Stimulated activated CD8-positive, alpha-beta memory T cell treated with anti-CD3 and anti-CD28 coated beads, Interleukin-4, amount 100 ng/mL, for 24 hours (primary cell): ENCODE data around the gene TYROBP.
"Not testable (repeated sequence)": the region's sequence is repeated elsewhere in the genome, so short reads cannot be mapped to it uniquely, and the experiment has no call there.

Source experiments
- DNase-seq: peaks from one replicate; pipeline ENCODE4 v3.0.0-alpha.2; 2020; ENCODE audit warnings: low read depth

Gene TYROBP

DNA sequence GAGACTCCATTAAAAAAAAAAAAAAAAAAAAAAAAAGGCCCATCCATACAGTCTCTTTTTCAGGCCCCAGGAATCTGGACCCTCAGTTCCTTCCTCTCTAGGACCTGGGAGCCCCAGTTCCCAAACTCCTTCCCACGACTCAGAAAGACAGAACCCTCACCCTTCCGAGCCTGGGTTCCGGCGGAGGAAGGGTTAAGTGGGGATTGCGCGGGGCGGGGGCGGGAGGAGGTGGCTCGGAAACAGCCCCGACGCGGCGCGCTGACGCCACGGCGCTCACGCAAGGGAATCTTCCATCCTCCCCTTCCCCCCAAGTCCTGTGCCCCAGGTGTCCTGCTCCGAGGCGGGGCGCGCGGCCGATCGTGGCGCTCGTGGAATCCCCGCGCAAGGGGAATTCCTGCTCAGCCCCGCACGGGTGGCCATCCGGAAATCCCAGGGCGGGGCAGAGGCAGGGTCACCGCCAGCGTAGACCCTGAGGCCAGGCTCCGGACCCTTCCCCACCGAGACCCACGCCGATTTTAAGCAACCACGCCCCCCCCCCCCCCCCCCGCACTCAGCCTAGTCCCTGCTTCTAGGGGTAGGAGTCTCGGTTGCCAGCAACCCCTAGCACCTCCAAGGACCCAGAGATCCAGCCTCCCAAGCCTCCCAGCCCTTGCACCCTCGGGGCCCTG is 8.4 kb downstream of the TYROBP start:
- peak; percentile 84 for DNase-seq

DNA sequence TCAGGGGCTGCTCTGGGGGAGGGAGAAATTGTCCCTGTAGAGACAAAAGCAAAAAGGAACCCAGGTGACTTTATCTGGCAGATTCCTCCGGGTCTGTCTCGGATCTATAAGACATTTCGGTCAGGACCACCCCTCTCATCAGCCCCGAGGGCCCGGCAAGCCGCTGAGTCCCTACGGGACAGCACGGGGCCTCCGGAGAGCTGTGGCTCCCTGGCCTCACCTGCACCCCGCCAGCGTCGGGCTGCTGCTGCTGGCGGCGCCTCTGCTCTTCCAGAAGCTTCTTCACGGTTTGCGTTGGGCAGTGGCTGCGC is 9.6 kb downstream of the TYROBP start:
- no peak for DNase-seq

DNA sequence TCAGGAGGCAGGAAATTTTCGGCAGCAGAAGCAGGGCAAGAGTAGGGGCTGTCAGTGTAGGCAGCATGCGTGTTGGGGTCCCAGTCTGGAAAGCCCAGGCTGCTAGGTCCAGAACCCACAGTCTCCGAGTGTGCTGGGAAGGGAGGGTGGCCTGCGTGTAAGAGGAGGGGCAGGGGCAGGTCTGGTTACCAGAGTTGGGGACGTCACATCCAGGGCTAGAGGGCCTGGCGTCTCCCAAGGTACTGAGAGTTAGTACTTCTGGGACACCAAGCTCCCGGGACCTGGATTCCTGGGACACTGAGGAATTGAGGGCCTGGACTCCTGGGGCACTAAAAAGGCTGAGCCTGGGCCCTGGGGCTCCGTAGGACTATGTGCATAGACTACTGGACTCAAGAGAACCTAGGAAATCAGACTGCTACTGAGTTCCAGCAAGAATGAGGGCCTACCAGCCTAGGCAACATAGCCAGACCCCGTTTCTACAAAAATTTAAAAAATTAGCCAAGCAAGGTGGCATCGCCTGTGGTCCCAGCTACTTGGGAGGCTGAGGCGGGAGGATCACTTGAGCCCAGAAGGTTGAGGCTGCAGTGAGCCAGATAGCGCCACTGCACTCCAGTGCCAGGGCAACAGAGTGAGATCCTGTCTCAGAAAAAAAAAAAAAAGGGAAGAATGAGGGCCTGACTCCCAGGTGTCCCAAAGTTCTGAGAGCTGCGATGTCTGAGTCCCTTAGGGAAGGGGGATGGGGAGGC is 10.2 kb downstream of the TYROBP start:
- DNase-seq = no peak

DNA sequence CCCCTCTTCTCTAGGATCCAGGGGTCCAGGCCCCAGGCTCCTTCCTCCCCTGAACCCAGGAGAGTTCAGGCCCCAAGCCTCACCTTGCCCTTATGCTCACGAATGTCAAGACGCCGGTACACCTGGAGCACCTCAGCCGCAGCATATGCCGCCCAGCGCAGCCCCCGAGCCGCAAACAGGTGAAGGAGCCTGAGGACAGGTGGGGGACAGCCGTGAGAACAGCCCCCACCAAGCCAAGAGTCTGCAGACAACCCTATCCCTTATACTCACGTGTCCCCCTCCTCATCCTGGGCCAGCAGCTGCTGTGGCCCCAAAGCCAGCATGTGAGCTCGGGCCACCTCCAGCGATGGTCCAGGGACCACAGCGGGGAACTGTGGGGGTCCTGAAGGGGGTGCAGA is 11.5 kb downstream of the TYROBP start:
- DNase-seq = no peak

DNA sequence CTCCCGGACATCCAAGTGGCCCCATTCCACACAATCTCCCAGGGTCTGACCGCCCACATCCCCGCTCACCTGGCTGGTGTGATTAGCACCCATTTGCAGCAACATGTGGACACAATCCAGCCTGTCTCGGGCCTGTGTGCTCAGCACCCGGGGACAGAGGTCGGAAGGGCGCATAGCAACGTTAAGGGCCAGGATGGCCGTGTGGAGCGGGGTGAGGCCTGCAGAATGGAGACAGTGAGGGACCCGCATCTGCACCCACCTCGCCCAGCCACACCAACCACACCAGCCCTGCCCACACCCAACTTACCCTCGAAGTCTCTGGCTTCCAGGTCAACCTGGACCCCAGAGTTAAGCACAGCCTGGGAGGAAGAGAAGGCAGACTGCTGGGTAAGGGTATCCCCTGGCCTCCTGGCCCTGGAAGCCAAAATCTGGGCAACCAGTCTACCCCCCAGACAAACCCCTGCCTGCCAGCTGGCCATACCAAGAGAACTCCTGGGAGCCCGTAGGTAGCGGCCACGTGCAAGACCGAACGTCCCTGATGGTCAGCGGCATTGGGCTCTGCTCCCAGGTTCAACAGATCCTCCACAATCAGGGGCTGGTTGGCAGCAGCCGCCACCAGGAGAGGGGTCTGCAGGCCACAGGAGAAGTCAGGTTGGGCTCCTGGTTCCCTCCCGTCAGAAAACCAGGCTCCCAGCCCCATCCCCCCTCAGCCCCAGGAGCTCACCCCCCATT is 12.0 kb downstream of the TYROBP start:
- DNase-seq = no peak

DNA sequence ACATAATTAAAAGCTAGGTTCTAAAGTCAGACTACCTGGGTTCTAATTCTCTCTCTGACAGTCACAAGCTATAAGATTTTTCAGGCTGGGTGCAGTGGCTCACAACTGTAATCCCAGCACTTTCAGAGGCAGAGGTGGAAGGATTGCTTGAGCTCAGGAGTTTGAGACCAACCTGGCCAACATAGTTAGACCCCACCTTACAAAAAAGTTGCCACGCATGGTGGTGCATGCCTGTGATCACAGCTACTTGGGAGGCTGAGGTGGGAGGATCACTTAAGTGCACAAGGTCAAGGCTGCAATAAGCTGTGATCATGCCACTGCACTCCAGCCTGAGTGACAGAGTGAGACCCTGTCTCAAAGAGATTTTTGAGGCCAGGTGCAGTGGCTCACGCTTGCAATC is 13.8 kb downstream of the TYROBP start:
- DNase-seq = no peak

DNA sequence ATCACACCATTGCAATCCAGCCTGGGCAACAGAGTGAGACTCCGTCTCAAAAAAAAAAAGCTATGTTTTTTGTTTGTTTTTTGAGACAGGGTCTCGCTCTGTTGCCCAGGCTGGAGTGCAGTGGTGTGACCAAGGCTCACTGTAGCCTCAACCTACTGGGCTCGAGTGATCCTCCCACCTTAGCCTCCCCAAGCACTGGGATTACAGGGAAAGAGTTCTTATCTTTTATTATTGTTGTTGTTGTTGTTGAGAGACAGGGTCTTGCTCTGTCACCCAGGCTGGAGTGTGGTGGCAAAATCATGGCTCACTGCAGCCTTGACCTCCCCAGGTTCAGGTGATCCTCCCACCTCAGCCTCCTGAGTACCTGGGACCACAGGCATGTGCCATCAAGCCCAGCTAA is 16.3 kb downstream of the TYROBP start:
- not testable (repeated sequence) for DNase-seq

DNA sequence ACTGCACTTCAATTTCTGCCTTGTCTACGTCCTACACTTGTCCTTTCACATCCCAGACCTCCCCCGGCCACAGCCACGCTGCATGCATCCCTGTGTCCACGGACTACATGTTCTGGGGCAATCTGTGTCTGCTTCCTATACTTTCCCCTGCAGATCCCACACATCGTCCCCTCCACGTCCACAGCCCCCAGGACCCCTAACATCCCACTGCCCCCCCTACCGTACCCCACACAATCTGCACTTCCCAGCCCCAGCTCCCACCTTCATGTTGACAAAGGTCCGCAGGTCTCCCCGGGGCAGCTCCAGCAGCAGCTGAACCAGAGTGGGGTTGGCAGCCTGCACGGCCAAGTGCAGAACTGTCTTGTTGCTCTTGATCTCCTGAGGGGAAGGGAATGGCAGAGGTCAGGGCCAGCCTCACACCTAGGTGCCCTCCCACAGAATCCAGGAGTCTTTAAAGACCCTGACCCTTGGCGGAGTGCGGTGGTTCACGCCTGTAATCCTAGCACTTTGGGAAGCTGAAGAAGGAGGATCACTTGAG is 17.9 kb downstream of the TYROBP start:
- no peak for DNase-seq

DNA sequence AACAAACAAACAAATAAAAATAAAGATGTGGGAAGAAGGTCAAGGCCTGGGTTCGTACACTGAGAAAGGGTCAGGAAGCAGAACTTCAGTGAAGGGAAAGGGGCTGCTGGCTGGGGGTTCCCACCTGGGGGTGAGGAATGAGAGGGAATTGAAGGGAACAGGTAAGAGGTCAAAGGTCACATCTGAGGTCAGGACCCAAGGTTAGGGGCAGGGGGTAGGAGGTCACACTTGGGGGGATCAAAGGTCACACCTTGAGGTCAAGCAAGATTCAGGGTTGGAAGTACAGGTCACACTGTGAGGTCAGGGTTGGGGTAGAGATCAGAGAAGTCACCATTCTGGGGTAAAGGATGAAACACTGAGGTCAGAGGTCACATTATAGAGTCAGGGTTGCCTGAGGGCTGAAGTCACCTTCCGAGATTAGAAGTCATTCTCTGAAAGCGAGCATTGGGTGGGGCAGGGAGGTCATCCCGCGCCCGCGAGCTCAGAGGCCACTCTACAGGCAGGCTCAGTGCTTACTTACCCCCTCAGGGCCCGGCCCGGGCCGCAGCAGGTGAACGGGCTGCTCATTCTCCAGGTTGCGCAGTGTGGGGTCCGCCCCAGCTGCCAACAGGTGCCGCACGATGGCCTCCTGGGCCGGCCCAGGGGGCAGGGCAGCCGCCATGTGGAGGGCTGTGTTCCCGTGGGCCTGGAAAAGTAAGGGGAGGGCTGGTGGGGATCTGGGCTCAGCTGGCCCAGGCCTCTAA is 18.6 kb downstream of the TYROBP start:
- DNase-seq = no peak

DNA sequence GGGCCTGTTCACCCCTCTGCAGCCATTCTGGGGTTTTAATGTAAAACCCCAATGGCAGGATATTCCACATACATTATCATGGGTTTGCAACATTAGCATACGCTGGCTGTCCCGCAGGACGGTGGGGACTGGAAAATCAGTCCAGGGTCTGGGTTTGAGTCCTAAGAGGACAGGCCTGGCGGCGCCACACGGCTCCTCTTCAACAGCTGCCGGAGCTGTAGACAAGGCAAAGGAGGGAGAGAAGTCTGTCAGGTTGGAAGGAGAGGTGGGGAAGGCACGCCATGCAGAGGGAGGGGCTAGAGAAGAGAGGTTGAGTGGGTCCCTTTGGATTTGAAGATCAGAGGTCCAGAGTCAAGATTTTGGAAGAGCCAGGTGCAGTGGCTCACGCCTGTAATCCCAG is 19.7 kb downstream of the TYROBP start:
- no peak for DNase-seq

DNA sequence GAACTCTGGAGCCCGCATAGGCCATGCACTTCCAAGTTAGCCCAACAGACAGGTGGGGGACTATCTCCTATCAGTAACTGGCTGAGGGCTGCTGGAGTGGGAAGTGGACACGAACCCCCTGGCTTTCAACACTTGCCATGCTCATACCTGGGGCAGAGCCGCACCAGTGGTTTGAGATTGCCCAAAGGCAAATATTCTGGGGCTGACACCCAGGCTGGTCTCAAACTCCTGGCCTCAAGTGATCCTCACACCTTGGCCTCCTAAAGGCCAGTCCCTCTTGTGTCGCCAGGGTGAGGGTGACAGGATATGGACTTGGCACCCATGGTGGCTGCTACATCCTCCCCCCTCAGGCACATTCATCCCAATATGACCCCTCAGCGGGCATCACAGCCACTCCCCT is 20.9 kb downstream of the TYROBP start:
- no peak for DNase-seq

DNA sequence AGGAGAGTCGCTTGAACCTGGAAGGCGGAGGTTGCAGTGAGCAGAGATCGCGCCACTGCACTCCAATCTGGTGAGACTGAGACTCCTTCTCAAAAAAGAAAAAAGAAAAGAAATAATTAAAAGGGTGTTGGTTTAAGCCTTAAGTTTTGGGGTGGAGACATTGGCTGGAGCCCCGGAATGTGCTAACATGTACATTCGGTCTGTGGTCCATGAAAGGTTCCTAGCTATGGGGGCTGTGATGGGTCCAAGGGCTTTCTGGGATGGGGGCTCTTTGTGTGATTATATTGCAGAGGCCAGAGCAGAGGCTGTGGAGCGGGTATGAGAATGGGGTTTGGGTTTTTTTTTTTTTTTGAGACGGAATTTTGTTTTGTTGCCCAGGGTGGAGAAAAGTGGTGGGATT is 22.2 kb downstream of the TYROBP start:
- DNase-seq = no peak

DNA sequence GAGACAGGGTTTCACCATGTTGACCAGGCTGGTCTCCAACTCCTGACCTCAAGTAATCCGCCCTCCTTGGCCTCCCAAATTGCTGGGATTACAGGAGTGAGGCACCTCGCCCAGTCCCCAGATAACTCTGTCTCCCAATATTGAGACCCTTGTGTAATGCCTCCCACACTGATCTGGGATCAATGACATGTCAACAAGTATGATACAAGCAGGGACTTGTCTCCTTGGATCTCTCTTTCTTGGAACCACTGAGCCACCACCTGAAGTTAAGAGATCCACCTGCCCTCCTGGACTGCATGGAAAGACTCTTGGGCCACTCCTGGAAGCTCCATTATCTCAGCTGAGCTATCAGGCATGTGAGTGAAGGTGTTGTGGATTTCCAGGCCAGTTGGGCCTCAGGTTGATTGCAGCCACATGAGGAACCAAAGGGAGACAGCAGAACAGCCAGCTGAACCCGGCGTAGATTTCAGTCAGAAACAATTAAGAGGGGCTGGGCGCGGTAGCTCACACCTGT is 22.8 kb downstream of the TYROBP start:
- DNase-seq = no peak

DNA sequence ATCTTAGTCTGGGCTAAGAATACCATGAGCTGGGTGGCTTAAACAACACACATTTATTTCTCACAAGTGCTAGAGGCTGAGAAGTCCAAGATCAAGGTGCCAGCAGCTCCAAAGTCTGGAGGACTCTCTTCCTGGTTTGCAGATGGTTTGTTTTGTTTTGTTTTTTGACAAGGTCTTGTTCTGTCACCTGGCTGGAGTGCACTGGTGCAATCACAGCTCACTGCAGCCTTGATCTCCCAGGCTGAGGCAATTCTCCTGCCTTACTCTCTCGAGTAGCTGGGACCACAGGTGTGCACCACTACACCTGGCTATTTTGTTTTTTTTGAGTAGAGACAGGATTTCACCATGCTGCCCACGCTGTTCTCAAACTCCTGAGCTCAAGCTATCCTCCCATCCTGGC is 24.2 kb downstream of the TYROBP start:
- DNase-seq = no peak

DNA sequence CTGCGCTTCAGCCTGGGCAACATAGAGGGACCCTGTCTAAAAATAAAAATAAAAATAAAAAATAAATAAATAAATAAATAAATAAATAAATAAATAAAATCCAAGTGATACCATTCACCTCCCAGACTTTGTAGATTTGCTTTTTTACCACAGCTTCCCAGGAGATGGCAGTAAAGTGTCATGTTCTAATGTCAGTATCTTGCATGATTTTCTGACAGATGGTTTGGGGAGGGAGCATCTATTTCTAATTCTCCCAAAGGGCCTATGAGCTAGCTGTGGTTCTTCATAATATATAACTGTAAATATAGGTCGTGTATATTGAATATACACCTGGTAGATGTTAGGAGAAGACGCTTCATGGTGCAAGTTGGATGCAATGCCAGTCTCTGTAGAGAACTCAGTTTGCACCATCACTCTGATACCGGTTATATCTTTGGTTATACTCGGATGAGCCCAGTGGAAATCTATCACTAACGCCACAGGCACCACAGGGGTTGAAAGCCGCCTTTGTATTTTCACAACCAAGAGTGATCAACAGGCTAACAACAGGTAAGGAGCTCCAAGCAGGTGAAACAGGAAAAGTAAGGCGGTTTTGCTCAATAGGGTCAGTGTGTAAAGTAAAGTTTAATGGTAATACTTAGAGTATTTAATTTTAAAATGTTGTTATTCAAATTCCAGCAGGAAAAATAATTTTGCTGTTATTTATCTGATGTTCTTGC is 25.8 kb downstream of the TYROBP start:
- DNase-seq = no peak

DNA sequence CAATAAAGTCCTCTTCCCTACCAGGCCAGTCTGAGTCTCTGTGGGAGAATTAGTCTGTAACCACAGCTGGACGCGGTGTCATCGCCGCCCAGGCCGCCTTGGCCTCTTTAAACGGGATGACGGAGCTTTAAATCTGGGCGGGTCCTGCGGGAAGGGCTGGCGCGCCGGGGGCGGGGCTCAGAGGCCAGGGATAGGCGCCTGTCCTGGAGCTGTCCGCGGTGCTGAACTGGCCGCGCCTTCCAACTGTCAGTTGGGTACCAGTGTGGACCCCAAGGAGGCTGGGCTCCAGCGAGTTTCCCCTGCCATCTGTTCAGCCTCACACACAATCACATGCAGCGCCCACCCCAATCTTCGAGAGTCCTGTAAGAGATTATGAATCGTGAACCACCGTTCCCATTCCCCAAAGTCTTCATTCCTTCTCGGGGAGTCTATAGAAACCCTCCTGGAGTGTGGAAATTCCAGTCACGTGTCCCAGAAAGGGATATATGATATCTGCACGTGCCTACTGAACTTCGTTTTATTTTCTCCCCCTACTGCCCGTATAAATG is 28.3 kb downstream of the TYROBP start:
- DNase-seq = peak; percentile 74

DNA sequence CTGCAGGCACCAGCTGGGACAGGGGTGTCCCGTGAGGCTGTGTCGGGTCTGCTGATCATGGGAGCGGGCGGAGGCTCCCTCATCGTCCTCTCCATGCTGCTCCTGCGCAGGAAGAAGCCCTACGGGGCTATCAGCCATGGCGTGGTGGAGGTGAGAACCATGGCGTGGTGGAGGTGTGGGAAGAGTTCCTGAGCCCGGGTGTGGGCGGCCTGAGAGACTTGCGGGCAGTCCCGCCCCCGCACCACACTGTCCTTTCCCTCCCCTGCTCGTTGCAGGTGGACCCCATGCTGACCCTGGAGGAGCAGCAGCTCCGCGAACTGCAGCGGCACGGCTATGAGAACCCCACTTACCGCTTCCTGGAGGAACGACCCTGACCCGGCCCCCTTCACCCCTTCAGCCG is 29.0 kb downstream of the TYROBP start:
- no peak for DNase-seq

DNA sequence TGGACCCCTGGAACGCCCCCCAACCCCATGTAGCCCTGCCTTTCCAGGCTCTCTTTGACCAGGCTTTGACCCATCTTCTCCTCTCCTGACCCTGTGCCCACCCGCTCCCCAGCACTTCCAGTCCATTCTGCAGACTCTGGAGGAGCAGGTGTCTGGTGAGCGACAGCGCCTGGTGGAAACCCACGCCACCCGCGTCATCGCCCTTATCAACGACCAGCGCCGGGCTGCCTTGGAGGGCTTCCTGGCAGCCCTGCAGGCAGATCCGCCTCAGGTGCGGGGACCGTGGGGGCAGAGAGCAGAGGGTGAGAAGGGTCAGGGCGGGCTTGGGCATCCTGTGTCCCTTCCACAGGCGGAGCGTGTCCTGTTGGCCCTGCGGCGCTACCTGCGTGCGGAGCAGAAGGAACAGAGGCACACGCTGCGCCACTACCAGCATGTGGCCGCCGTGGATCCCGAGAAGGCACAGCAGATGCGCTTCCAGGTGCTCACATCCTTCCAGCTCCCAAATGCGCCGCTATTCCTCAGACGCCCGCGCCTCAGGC is 33.6 kb downstream of the TYROBP start:
- DNase-seq = no peak

DNA sequence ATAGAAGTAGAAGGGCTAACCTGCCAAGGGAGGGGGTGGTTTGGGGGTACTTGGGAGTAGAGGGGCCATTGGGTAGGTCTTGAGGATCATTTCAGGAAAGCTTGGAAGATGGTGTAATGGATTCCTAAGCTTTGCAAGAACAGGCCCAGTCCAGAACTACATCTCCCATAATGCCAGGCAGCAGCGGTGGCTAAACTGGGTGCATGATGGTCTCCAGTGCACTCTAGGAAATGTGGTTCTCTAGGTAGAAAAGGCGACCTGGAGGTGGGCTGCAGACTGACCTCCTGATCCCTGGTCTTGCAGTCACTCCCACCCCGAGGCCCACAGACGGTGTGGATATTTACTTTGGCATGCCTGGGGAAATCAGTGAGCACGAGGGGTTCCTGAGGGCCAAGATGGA is 35.9 kb downstream of the TYROBP start:
- DNase-seq = no peak

DNA sequence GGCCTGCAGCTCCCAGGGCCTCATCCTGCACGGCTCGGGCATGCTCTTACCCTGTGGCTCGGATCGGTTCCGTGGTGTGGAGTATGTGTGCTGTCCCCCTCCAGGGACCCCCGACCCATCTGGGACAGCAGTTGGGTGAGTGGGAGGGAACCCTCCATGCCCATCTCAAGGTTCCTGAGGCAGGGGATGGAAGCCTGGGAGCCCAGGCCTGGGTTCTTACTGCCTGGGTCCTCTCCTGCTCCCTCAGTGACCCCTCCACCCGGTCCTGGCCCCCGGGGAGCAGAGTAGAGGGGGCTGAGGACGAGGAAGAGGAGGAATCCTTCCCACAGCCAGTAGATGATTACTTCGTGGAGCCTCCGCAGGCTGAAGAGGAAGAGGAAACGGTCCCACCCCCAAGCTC is 36.5 kb downstream of the TYROBP start:
- DNase-seq = no peak

DNA sequence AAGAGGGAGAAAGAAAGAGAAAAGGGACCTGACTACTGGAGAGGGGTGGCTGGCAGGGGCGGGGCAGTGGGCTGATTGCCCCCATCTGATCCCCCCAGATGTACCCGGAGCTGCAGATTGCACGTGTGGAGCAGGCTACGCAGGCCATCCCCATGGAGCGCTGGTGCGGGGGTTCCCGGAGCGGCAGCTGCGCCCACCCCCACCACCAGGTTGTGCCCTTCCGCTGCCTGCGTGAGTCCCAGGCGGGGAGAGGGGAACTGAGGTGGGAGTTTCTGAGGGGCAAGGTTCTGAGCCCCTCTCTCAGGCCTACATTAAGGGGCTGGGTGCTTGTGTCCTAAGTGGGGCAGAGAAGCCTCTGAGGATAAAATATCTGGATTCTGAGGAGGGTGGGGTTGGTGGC is 37.3 kb downstream of the TYROBP start:
- DNase-seq = no peak
